Lung microvascular endothelial cell (primary cell): Measurements from ENCODE around the gene SMPX. TPM values are rescaled to one million over a fixed set of nuclear protein-coding genes. Genes with fewer than 3 reads are reported as not detected.
"Not testable (repeated sequence)": the region's sequence is repeated elsewhere in the genome, so short reads cannot be mapped to it uniquely, and the experiment has no call there.

Experiments
- DNase-seq, 2 donors: peaks; one replicate each; pipeline versions ENCODE4 v3.0.0 to v3.0.0-alpha.2; 2010; ENCODE audit warnings: low read depth in 2 of 2
- total RNA-seq: library from RNA; depleted of rRNA; stranded (reverse); fragments of >200 nt; gene quantifications from 2 replicates; pipeline ENCODE4 v1.2.1, GENCODE V29; 2014

Gene SMPX
- total RNA-seq, result not detected in 2 replicates

- DNase-seq, result no peak
Observed at GRCh38 chrX:21757960-21758359, at the start of gene SMPX. TSS of gene SMPX (minus strand) at chrX:21758116. CDS start at chrX:21754290, 3,826 bp downstream.

DNA sequence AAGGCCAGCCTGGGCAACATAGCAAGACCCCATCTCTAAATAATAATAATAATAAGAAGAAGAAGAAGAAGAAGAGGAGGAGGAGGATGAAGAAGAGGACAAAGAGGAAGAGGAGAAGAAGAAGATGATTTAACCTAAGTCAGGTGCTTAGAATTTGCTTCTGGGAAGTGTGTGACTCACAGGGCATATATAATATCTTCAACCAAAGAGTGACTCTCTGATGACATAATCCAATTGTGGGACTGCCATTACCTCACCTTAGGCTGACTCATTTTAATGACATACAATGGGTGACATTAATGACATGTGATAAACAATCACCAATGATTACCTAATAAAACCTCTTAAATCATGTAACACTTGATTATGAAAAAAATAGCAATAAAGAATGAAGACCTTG lies 48.8 kb upstream of the SMPX start:
- DNase-seq, result no peak

DNA sequence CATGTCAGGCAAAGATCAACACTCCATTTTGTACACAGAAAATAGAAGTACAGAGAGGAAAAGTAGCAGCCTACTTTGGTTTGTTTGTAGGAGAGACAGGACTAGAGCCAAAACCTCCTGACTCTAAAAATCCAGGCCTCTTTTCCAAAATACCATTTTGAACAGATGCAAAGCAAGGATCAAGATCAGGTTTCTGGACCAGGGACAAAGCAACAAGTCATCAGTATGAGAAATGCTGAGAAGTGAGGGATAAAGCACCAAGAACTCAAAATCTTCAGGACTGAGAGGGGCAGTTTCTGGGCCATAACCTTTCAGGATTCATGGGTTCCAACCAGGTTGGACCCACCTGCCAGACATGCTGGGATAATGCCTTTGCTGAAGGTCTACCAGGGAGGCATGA lies 44.9 kb upstream of the SMPX start:
- no peak for DNase-seq

DNA sequence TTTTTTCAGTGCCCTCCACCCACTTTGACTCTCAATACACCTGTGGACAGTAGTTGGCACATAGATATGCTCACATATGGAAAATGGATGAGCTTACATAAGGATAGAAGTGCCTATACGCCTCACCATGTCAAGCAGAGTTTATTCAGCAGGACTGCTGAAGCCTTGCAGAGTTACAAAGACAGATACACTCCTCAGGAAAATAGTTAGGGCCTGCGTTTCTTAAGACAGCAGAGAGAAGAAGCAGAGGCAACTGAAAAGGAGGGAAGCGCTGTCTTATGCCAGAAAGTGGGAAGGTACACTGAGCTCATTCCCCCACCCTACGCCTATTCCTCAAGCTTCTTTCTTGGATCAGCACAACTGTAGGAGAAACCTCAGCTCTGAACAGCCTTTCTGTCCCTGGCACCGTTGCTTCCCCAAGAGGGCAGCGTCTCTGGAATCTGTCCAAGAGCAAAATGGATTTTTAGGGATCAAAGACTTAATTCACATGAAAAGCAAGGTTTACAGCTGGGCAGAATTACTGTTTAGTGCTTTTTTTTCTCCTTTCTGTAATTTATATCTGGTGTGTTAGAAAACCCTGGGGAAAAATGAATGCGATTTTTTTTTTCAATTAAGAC lies 44.2 kb upstream of the SMPX start:
- no peak for DNase-seq

DNA sequence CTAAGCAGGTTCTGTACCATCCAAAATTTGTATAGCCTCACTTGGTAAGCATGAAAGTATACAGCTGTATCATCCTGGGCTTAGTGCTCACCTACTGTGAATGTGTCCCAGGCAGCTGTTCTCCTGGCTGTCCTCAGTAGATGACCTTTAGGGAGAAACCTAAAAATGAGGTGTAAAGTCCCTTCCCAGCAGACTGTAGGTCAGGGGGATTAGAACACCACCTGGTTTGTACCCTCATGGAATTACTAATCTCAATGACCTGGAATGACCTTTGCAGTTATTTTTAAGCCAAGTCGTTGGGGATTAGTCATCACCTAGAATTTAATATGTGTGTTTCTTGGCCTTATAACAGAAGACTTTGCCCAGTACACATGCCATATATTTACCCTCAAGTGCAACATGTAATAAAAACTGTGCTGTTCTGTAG lies 42.4 kb upstream of the SMPX start:
- DNase-seq, result no peak

DNA sequence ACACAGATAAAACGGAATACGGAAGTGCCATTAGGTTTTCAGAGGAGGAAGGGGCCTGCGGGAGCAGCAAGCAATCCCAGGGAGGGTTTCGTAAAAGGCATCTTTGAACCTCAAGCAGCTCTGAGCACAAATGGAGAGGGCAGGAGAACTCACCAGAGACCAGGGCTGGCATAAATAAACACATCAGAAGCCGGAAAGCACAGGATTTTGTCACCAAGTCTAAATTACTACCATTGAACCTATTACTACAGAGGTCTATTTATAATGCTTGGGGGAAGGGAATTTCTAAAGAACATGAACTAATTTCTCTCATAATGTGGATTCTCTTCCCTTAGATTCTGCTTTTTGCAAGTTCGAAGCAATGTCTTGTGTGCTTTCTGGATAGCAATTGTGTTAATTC lies 41.9 kb upstream of the SMPX start:
- no peak for DNase-seq

DNA sequence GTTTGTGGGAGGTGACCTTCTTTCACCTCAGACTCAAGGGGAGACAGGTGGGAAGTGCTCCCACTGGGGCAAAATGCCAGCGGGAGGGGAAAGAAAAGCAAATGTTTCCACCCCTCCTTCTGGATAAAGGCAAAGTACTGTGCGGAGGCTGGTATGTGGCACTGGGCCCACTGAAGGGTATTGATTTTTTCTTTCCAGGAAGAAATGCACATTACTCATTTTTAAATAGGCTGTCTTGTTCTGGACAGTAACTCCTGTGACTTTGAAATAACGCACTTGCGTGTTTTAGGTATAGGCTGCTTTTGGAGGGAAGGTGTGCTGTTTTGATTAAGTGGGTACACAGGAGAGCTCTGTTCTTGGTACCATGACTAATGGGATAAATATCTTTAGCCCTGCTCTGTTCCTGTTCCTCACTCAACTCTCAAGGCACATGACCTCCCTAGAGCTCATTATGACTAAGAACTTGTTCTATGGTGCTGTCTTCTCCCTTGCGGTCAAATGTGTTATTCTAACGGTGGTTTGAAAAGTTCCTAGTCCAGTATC lies 40.8 kb upstream of the SMPX start:
- peak in 1 of 2 donors; percentile 1 for DNase-seq

GRCh38 chrX:21781976-21782375 lies 24.1 kb upstream of the SMPX start:
- no peak for DNase-seq

GRCh38 chrX:21781525-21781924 lies 23.6 kb upstream of the SMPX start:
- DNase-seq, result no peak

DNA sequence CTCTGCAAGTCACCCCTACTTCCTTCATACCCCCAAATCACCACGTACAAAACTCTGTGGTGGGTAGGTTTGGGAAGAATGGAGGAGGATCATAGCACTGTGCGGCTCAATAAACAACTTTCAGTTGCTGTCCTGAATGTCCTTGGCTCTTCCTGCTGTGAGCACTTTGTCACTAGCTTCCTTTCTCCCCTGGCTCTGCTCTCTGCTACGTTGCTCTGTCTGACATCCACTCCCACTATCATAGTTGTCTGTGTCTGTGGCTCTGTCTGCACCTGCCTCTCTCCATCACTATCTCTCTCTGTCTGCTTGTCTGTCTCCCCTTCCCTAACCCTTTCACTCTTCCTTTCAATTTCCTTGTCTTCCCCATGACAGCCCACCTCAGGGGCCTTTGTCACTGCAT lies 21.2 kb upstream of the SMPX start:
- no peak for DNase-seq

DNA sequence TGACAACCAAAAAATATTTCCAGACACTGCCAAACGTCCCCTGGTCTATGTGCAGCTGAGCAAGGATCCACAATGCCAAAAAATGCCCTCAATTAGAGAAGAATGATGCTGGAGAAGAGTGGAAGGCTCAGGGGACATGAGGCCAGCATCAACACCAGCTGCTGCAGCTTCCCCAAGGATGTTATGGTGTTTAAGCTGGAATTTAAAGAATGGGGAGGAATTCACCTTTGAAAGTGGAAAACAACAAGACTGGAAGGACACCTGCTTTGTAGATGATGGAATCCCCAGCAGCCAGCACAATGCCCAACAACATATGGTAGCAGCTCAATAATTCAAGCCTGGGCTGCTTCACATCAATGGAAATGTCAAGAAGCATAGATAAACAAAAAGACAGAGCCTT lies 20.3 kb upstream of the SMPX start:
- DNase-seq, result no peak

GRCh38 chrX:21775128-21775527 lies 17.2 kb upstream of the SMPX start:
- not testable (repeated sequence) for DNase-seq

DNA sequence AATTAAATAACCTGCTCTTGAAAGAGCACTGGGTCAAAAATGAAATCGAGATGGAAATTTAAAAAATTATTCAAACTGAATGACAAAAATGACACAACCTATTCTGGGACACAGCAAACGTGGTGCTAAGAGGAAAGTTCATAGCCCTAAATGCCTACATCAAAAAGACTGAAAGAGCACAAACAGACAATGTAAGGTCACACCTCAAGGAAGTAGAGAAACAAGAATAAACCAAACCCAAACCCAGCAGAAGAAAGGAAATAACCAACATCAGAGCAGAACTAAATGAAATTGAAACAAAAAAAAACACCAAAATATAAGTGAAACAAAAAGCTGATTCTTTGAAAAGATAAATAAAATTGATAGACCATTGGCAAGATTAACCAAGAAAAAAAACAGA lies 15.1 kb upstream of the SMPX start:
- not testable (repeated sequence) for DNase-seq

DNA sequence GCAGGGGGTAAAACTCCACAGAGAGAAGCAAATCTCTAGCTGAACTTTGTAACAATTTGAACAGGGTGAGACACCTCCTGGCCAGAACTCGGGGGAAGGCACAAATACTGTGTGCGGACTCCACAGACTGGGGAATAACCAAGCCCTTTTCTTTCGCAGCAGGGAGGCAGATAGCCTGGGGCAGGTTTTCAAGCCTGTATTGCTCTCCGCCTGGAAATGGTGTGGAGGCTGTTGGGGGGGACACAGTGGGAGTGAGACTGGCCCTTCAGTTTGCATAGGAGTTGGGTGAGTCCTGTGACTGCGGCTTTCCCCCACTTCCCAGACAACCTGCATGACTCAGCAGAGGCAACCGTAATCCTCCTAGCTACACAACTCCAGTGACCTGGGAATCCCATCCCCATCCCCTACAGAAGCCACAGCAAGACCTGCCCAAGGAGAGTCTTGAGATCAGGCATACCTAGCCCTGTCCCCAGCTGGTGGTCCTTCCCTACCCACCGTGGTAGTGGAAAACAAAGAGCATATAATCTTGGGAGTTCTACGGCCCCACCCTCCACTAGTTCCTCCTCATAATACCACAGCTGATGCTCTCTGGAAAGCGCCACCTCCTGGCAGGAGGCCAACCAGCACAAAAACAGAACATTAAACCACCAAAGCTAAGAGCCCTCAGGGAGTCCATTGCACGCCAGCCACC lies 12.9 kb upstream of the SMPX start:
- DNase-seq, result no peak

GRCh38 chrX:21766101-21766500 lies 8.2 kb upstream of the SMPX start:
- no peak for DNase-seq

GRCh38 chrX:21764008-21764407 lies 6.1 kb upstream of the SMPX start:
- no peak for DNase-seq

- DNase-seq, result no peak
Observed at GRCh38 chrX:21758488-21758887, 572 bp upstream of the SMPX start.

DNA sequence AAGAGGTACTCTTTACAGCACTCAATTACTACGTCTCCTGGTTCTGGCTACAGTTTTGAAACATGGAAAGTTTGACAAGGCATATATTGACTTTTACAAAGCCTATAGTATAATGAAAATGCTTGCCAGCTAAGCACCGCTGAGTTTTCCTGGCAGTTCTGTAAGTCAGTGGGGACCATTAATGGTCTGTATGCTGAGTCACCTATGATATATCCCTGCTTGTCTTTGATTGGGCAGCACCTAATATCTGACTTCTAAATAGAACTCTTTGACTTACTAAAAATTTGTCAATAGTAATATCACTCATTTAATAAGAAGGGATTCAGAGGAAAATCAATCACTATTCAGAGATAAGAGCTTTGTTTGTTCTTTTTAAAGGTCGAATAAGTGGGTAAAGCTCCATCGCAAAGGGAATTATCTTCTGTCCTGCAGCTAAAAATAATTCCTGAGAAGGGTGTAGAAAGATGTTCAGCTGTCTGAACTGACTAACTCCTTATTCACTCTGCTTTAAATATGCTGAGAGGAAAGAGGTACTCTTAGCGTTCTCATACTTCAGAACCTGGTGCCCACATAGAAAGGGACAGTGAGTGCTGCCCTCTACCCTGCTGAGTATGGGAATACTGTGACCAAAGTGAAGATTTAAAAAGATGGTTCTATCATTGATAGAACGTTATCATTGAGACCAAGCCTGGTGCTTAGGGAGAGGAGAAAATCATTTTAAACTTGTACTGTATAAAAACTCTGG lies 959 bp downstream of the SMPX start:
- no peak for DNase-seq

- DNase-seq, result no peak
Observed at GRCh38 chrX:21749924-21750323, 8.0 kb downstream of the SMPX start.

GRCh38 chrX:21748235-21748634 lies 9.7 kb downstream of the SMPX start:
- no peak for DNase-seq

- DNase-seq, result peak in 1 of 2 donors; percentile 75
Observed at GRCh38 chrX:21747558-21747957, 10.4 kb downstream of the SMPX start.

GRCh38 chrX:21745756-21746155 lies 12.2 kb downstream of the SMPX start:
- DNase-seq, result peak; percentile 23 to 51
